Fibroblast of lung (primary cell): ENCODE data around the gene SLC25A6. TPM values are rescaled to one million over a fixed set of nuclear protein-coding genes. Genes with fewer than 3 reads are reported as not detected.

Source experiments
- DNase-seq, 2 donors: peaks; one replicate each; pipeline versions ENCODE4 v3.0.0 to v3.0.0-alpha.2; 2010; ENCODE audit warnings: low read depth in 2 of 2
- H2AFZ ChIP-seq: 2 replicates; pipeline ENCODE4 v1.5.1; 2012; ENCODE audit warnings: low read length, control low read depth, inconsistent platforms
- H3K27ac ChIP-seq: 2 replicates; pipeline ENCODE4 v1.5.1; 2011; ENCODE audit warnings: low read length, control low read depth; ENCODE audit not compliant: insufficient read depth
- H3K27me3 ChIP-seq: 2 replicates; pipeline ENCODE4 v1.5.1; 2011; ENCODE audit warnings: mild to moderate bottlenecking, low read length; ENCODE audit not compliant: control insufficient read depth, insufficient read depth
- H3K36me3 ChIP-seq: 2 replicates; pipeline ENCODE4 v1.5.1; 2011; ENCODE audit warnings: low read length; ENCODE audit not compliant: control insufficient read depth, insufficient read depth
- H3K4me1 ChIP-seq: 2 replicates; pipeline ENCODE4 v1.5.1; 2011; ENCODE audit warnings: low read length; ENCODE audit not compliant: control insufficient read depth, insufficient read depth; ENCODE audit errors: extremely low read depth
- H3K4me2 ChIP-seq: 2 replicates; pipeline ENCODE4 v1.5.1; 2011; ENCODE audit warnings: low read length, control low read depth; ENCODE audit not compliant: insufficient read depth; ENCODE audit errors: extremely low read depth
- H3K4me3 ChIP-seq, 4 experiments: fragments of 200-600 bp in 1 of 4; sonication (generic) in 1 of 4; replicated peaks in 1 of 4; 2 replicates each; pipeline ENCODE4 v1.5.1; 2011 to 2016; ENCODE audit warnings: low read length in 4 of 4, low read depth in 3 of 4, mild to moderate bottlenecking in 3 of 4, control low read depth in 2 of 4, inconsistent platforms in 1 of 4, mixed read lengths in 1 of 4; ENCODE audit not compliant: insufficient read depth in 1 of 4; ENCODE audit errors: control extremely low read depth in 1 of 4
- H3K79me2 ChIP-seq: 2 replicates; pipeline ENCODE4 v1.5.1; 2012; ENCODE audit warnings: mild to moderate bottlenecking, low read length, inconsistent platforms; ENCODE audit not compliant: control insufficient read depth, insufficient read depth
- H3K9ac ChIP-seq: 2 replicates; pipeline ENCODE4 v1.5.1; 2011; ENCODE audit warnings: mild to moderate bottlenecking, low read length, control low read depth; ENCODE audit not compliant: insufficient read depth
- H3K9me3 ChIP-seq: 2 replicates; pipeline ENCODE4 v1.5.1; 2012; ENCODE audit warnings: low read depth, low read length; ENCODE audit not compliant: control insufficient read depth, insufficient read depth
- H4K20me1 ChIP-seq: 2 replicates; pipeline ENCODE4 v1.5.1; 2011; ENCODE audit warnings: low read length; ENCODE audit not compliant: control insufficient read depth, insufficient read depth; ENCODE audit errors: extremely low read depth
- CTCF ChIP-seq, 2 donors: IDR thresholded peaks in 1 of 2; conservative IDR thresholded peaks in 1 of 2; 1 replicate in 1 of 2; 2 replicates in 1 of 2; pipeline ENCODE4 v1.5.1; 2011 to 2012; ENCODE audit warnings: low read length in 2 of 2, control low read depth in 1 of 2, inconsistent platforms in 1 of 2, low read depth in 1 of 2, mild to moderate bottlenecking in 1 of 2
- EZH2 ChIP-seq: IDR thresholded peaks from 2 replicates; pipeline ENCODE4 v1.5.1; 2012; ENCODE audit warnings: low read length, control low read depth, mild to moderate bottlenecking; ENCODE audit errors: missing control alignments
- polyA plus RNA-seq, 2 donors: library from polyadenylated mRNA; depleted of rRNA in 1 of 2; stranded (reverse) in 1 of 2; unstranded in 1 of 2; fragments of >200 nt; gene quantifications; 2 replicates each; pipeline ENCODE4 v1.2.1, GENCODE V29; 2011 to 2012; ENCODE audit warnings: missing spikeins in 1 of 2
- total RNA-seq: library from RNA; depleted of rRNA; stranded (reverse); fragments of >200 nt; gene quantifications from 2 replicates; pipeline ENCODE4 v1.2.1, GENCODE V29; 2014

The SLC25A6 gene
- total and polyA plus RNA-seq, 2 donors (not counting 1 experiment from before 2014, with no cell fraction given) = 158 to 220 TPM

- Histone ChIP-seq H4K20me1 (no peaks in the 10 kb centered on the region), H3K4me1 (no peaks in the 10 kb centered on the region), H3K27me3 (no peaks in the 10 kb centered on the region), H2AFZ (no peak overlapping the region), H3K4me2 (no peak overlapping the region), H3K9me3 (no peaks in the 10 kb centered on the region), H3K9ac (no peak overlapping the region), H3K79me2 (no peaks in the 10 kb centered on the region), H3K27ac (no peak overlapping the region), H3K4me3 (no peak overlapping the region), H3K36me3 (peaks cover 30% of the 10 kb centered on the region)
- DNase-seq = no peak
- TF ChIP-seq CTCF (conservative IDR thresholded peaks at IDR 0.05 in 1 of 2, IDR thresholded peaks at IDR 0.05 in 1 of 2; ENCODE audit: low read depth in 1 of 2, low read length in 2 of 2) (no peak), EZH2 (no peak)
These were observed 9.9 kb upstream of the SLC25A6 start for GRCh38 chrX:1401611-1402430.

- H4K20me1 ChIP-seq = no peaks in the 10 kb centered on the region
- no peaks in the 10 kb centered on the region for H3K4me1 ChIP-seq
- no peak for DNase-seq
- H3K27ac ChIP-seq = no peak overlapping the region
- no peaks in the 10 kb centered on the region for H3K27me3 ChIP-seq
- H3K4me3 ChIP-seq = no peak overlapping the region
- no peak overlapping the region for H3K9ac ChIP-seq
- H3K9me3 ChIP-seq = no peaks in the 10 kb centered on the region
- no peak overlapping the region for H2AFZ ChIP-seq
- H3K79me2 ChIP-seq = peaks cover under 1% of the 10 kb centered on the region
- TF ChIP-seq CTCF (conservative IDR thresholded peaks at IDR 0.05 in 1 of 2, IDR thresholded peaks at IDR 0.05 in 1 of 2; ENCODE audit: low read depth in 1 of 2, low read length in 2 of 2) (no peak), EZH2 (no peak)
- H3K4me2 ChIP-seq = no peak overlapping the region
- H3K36me3 ChIP-seq = peaks cover 27% of the 10 kb centered on the region
These were observed 9.0 kb upstream of the SLC25A6 start for GRCh38 chrX:1400742-1401471.

GRCh38 chrX:1400049-1400448 is 8.1 kb upstream of the SLC25A6 start:
- no peaks in the 10 kb centered on the region for H3K27me3 ChIP-seq
- no peak overlapping the region for H3K27ac ChIP-seq
- no peak overlapping the region for H3K4me2 ChIP-seq
- no peak overlapping the region for H3K9ac ChIP-seq
- H3K79me2 ChIP-seq = peaks cover 9% of the 10 kb centered on the region
- TF ChIP-seq CTCF (conservative IDR thresholded peaks at IDR 0.05 in 1 of 2, IDR thresholded peaks at IDR 0.05 in 1 of 2; ENCODE audit: low read depth in 1 of 2, low read length in 2 of 2) (no peak), EZH2 (no peak)
- H3K4me1 ChIP-seq = peaks cover 3% of the 10 kb centered on the region
- H3K4me3 ChIP-seq = no peak overlapping the region
- no peaks in the 10 kb centered on the region for H3K9me3 ChIP-seq
- no peak for DNase-seq
- no peak overlapping the region for H2AFZ ChIP-seq
- peaks cover 26% of the 10 kb centered on the region for H3K36me3 ChIP-seq
- no peaks in the 10 kb centered on the region for H4K20me1 ChIP-seq
